HG02763 (cell line): Measurements from ENCODE around the gene NECTIN1.

Experiments
- ATAC-seq: cut with Tn5 transposase; IDR thresholded peaks from one replicate; pipeline ENCODE4 v1.9.1; 2021; ENCODE audit warnings: mild to moderate bottlenecking, moderate library complexity; ENCODE audit not compliant: unreplicated experiment

The NECTIN1 gene

GRCh38 chr11:119624102-119624615 is 104.8 kb downstream of the NECTIN1 start:
- no peak for ATAC-seq

DNA sequence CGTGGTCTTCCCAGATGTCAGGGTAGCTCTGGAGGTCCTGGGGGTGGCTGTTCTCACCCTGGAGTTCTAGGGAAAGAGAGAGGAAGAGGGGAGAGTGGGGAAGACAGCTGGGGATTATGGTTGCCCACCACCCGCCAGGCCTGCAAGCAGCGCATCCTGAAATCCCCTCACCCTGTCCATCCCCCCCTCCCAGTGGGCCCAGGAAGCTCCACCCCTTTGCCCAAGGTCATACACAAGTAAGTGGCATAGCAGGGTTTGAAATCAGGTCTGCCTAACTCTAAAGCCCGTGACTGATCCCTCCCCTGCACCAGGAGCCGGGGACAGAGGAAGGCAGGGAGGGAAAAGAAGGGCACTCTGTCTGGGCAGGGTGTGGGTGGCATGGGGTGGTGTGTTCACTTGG is 105.3 kb downstream of the NECTIN1 start:
- no peak for ATAC-seq

DNA sequence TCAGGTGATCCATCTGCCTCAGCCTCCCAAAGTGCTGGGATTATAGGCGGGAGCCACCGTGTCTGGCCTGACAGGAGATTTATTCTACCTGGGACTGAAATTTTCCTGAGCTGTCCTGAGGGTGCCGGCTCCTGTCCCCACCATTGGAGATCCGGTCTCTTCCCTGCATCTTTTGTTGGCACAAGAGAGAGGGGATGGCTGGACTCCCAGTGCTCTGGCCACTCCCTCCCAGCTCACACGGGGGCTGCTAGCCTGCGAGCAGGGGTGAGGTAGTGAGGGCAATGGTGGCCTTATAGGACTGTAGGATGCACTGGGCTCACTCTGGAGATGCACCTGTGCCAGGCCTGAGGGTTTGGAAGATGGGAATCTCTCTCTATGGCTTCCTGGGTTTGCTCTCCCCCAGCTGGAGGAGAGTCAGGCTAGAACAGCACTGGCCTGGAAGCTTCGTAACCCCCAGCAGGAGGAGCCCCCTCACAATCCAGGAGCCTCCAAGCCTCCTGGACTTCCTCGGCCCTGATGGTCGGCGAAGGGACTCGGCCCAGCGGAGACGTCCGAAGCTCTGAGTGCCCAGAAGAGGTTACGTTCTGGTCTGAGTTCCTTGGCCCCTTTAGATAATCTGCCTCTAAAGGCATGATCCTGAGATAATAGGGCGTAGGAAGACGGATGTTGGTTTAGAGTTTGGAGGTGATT is 106.4 kb downstream of the NECTIN1 start:
- ATAC-seq: no peak

DNA sequence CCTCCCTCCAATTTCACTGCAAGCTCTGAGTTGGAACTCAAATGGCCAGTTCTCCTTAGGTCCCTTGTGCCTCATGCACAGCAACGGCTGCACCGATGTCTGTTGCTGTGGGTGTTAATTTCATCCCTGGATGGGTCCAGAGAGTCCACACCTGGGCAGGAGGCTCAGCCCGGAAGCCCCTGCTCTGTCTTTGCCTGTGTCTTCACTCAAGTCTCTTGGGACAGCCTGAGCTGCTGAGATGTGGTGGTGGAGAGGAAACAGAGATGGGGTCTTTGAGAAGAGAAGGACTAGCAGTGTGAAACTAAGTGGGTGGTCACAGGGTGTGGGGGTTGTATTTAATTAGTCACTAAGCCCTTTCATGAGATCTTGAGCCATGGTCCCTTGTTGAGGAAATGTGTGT is 109.3 kb downstream of the NECTIN1 start:
- ATAC-seq: no peak

- ATAC-seq: no peak
These were observed 110.6 kb downstream of the NECTIN1 start for GRCh38 chr11:119618208-119618909.

DNA sequence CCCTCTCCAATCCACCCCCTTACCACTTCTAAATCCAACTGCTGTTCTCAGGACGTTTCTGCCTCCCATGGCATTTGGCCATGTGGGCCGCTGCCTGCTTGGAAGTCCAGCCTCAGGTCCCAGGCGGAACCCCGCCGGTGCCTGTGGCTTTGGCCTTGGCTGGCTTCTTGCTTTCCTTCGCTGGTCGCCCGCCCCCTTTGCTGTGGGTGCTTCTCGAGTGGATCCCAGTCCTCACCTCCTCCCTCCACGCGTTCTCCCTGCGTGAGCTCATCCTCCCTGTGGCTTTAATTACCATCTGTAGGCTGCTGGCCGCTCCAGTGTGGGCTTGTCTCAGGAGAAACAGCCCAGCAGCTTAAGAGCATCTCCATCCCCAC is 111.7 kb downstream of the NECTIN1 start:
- ATAC-seq: no peak

DNA sequence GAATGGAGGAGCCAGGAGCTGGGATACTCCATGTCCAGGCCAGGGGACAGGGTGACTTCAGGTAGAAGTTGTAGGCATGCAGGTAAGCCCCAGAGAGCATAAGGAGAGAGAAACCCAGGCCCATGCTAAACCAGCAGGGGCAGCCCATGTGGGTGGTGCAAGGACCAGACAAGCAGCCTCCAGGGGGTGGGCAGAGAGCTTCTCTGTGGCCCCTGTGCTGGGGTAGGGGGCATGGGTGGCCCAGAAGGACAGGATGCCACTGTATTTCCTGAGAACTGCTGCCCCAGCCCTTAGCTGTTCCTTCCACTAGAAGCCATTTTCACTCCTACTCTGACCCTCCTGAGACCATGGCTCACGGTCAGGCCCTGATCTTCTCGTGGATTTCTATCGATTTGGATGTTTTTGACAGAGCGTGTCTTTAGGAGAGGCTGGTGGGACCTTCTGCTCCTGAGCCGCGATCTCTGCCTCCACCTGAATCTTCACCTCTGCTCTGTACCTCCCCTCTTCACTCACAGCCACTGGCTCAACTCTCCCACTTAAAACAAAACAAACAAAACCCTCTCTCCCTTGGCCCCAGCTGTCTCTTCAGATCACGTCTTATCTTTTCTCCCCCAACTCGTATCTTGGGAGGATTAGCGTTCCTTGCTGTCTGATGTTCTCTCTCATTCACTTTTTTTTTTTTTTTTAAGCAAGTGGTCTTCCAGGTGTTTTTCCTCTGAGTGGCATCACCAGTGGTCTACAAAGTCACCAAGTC is 112.2 kb downstream of the NECTIN1 start:
- no peak for ATAC-seq

GRCh38 chr11:119615882-119616196 is 113.2 kb downstream of the NECTIN1 start:
- ATAC-seq: peak; percentile 19

- ATAC-seq: peak; percentile 64
These were observed 113.8 kb downstream of the NECTIN1 start for GRCh38 chr11:119615003-119615881.

DNA sequence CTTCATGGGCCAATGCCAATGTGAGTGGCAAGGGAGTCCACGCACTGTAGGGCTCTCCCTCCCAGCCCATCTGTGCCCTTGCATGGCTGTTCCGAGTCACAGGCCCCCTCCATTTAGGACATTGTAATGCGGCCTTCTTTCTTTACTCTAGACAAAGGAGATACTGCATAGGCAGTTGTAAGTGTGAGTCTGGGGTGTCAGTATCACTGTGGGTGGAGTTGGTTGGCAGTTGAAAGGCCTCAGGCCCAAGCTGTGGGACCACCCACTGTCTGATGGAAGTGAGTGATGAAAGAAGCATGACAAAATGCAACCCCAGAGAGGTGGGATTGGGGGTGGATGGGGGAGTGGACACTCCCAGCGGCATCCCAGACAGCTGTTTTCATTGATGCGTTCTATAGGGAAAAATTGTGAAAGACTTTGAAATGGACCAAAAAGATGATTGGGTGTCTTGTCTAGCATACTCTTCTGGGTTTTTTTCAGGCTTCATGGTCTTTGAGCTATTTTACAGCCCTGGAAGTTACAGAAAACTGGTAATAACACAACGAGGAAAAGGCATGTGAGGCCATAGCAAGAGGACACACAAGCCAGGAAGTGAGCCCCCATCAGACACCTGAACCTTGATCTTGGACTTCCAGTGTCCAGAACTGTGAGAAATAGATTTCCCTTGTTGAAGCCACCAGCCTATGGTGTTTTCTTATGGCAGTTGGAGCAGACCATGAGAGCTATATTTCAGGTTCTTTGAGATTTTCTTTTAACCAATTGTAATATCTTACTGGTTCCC is 114.6 kb downstream of the NECTIN1 start:
- no peak for ATAC-seq

DNA sequence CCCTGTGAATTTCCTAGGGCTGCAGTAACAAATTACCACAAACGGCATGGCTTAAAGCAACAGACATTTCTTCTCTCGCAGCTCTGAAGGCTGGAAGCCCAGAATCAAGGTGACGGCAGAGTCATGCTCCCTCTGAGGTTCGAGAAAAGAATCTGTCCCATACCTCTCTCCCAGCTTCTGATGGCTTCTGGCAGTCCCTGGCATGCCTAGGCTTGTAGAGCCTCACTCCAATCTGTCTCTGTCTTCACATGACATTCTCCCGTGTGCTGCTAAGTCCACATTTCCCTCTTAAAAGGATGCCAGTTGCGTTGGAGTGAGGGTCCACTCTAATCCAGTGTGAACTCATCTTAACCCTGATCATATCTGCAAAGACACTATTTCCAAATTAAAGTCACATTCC is 116.2 kb downstream of the NECTIN1 start:
- ATAC-seq: no peak

GRCh38 chr11:119610836-119611426 is 118.1 kb downstream of the NECTIN1 start:
- ATAC-seq: no peak

DNA sequence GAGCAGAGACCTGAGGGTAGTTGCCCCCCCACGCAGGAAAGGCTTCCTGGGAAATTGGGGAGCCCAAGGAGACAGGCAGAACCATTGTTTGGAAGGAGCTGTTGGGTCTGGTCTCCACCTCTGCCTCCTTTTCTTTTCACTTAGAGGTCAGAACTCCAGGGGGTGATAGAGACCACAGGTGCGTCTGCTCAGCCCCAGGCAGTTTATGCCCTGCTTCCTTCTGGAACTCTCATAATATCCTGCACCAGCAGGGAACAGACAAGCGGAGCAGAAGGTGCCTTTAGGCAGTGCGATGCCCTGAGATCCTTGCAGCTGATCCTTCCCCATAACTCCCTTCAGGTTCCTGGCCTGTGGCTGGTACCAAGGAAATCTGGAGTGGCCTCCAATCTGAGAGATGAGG is 120.2 kb downstream of the NECTIN1 start:
- ATAC-seq: no peak

GRCh38 chr11:119608201-119608600 is 120.8 kb downstream of the NECTIN1 start:
- no peak for ATAC-seq

GRCh38 chr11:119607726-119608125 is 121.3 kb downstream of the NECTIN1 start:
- ATAC-seq: no peak

- no peak for ATAC-seq
These were observed 123.8 kb downstream of the NECTIN1 start for GRCh38 chr11:119605137-119605665.

DNA sequence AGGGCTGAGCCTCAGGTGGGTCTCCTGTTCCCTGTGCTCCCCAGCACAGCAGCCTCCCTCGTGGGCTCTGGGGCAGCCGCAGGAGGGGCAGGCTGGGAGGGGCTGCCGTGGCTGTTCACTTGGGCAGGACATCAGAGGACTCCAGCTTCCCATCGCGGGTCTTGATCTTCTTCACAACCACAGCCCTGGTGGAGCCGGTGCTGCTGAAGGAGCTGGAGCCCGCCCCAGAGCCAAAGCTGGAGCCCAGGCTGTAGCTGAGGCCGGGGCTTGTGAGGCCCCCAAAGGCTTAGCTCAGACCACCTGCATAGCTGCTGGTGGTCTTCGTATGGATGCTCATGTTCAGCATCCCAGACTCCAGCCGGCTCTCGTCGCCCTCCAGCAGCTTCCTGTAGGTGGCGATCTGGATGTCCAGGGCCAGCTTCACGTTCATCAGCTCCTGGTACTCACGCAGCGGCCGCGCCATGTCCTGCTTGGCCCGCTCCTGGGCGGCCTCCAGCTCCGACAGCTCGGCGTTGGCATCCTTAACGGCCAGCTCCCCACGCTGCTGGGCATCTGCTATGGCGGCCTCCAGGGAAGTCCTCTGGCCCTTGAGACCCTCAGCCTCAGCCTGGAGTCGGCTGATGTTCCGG is 126.1 kb downstream of the NECTIN1 start:
- ATAC-seq: no peak

DNA sequence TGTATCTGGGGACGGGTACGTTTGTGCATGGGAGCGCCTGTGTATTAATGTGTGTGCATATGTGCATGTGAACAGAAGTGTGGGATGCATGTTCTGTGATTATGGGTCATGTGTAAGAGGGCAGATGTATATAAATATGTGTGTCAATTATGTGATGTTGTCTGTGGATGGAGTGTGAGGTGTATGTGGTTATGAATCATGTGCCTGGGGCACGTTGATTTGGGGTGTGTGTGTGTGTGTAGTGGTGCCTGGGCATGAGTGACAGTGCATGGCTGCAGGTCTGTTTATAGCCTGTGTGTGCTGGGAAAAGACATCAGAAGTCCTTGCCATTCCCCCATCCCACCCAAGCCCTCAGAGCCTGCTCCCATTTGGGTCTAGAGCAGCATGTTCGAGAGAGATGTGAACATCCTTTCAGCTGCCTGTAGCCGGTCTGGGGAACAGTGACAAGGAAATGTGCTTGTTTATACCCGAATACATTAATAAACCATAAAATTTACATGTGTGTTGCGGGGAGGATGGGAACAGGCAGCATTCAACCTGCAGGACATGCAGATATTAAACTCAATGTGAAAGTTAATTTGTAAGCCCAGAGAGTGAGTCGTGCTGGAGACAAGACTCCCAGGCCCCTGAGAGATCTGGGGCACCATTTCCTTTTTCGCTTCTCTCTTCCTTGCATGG is 129.0 kb downstream of the NECTIN1 start:
- no peak for ATAC-seq
